Measurements from ENCODE around the gene FAM78A. TPM values are rescaled to one million over a fixed set of nuclear protein-coding genes. Genes with fewer than 3 reads are reported as not detected.
"Not testable (repeated sequence)": the region's sequence is repeated elsewhere in the genome, so short reads cannot be mapped to it uniquely, and the experiment has no call there.

Gene FAM78A
- total and polyA plus RNA-seq, 2 donors (not counting 1 experiment from before 2014, with no cell fraction given): 42.9 to 58.3 TPM

- Histone ChIP-seq H3K4me3 (ENCODE audit: control extremely low read depth in 1 of 5, extremely low read depth in 1 of 5, insufficient read depth in 1 of 5, low read depth in 2 of 5, low read length in 4 of 5) (no peak overlapping the region), H3K9me3 (ENCODE audit: control extremely low read depth in 1 of 3, control insufficient read depth in 2 of 3, insufficient read depth in 1 of 3, low read length in 2 of 3) (no peaks in the 10 kb centered on the region), H3K79me2 (ENCODE audit: control insufficient read depth, insufficient read depth, low read length) (no peaks in the 10 kb centered on the region), H4K20me1 (ENCODE audit: control insufficient read depth, insufficient read depth, low read length, poor library complexity, severe bottlenecking) (no peaks in the 10 kb centered on the region), H3K27ac (ENCODE audit: low read length in 2 of 2) (no peak overlapping the region), H3K27me3 (replicated peaks in 1 of 4; ENCODE audit: control extremely low read depth in 1 of 4, control insufficient read depth in 3 of 4, insufficient read depth in 4 of 4, low read length in 3 of 4) (no peaks in the 10 kb centered on the region), H3K4me1 (ENCODE audit: control insufficient read depth in 2 of 2, insufficient read depth in 2 of 2, low read length in 2 of 2) (peaks cover 0 to 2% of the 10 kb centered on the region in 2 donors), H3K9ac (ENCODE audit: low read length) (no peak overlapping the region), H3K36me3 (replicated peaks in 1 of 2; ENCODE audit: control extremely low read depth in 1 of 2, control insufficient read depth in 1 of 2, extremely low read depth in 1 of 2, insufficient read depth in 2 of 2, low read length in 1 of 2) (no peaks in the 10 kb centered on the region), H3K4me2 (replicated peaks; ENCODE audit: low read depth, low read length, poor library complexity, severe bottlenecking) (no peak overlapping the region), H2AFZ (ENCODE audit: insufficient read depth, low read depth, low read length, poor library complexity, severe bottlenecking) (no peak overlapping the region)
- ChIA-PET POLR2A (no interaction called here), CTCF (interaction anchor here (0.8 to 1.0 kb wide), 2 partner anchors 29 to 90 kb away, joined by 3 read pairs; no protein-coding TSS in a partner anchor)
- Mint-ChIP-seq H3K4me3 (no peak overlapping the region), H3K27ac (no peak overlapping the region), H3K4me1 (peaks cover under 1% of the 10 kb centered on the region), H3K9me3 (ENCODE audit: insufficient read depth) (peaks cover 3% of the 10 kb centered on the region), H3K27me3 (no peaks in the 10 kb centered on the region)
- intact Hi-C loops (cut with micrococcal nuclease): no loop called here
- ATAC-seq (ENCODE audit: low read depth): no peak
- TF ChIP-seq EZH2 (IDR thresholded peaks at IDR 0.05; ENCODE audit: borderline replicate concordance, insufficient read depth, low read depth, low read length, poor library complexity, severe bottlenecking): no peak
- TF ChIP-seq, protein P1, sequence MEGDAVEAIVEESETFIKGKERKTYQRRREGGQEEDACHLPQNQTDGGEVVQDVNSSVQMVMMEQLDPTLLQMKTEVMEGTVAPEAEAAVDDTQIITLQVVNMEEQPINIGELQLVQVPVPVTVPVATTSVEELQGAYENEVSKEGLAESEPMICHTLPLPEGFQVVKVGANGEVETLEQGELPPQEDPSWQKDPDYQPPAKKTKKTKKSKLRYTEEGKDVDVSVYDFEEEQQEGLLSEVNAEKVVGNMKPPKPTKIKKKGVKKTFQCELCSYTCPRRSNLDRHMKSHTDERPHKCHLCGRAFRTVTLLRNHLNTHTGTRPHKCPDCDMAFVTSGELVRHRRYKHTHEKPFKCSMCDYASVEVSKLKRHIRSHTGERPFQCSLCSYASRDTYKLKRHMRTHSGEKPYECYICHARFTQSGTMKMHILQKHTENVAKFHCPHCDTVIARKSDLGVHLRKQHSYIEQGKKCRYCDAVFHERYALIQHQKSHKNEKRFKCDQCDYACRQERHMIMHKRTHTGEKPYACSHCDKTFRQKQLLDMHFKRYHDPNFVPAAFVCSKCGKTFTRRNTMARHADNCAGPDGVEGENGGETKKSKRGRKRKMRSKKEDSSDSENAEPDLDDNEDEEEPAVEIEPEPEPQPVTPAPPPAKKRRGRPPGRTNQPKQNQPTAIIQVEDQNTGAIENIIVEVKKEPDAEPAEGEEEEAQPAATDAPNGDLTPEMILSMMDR (IDR thresholded peaks at IDR 0.05): no peak
- DNase-seq: no peak
- WGBS (ENCODE audit: insufficient coverage): 100% methylated on average over 1 of the region's 4 CpGs
Observed at GRCh38 chr9:131246618-131247017, 29.7 kb downstream of the FAM78A start.

DNA sequence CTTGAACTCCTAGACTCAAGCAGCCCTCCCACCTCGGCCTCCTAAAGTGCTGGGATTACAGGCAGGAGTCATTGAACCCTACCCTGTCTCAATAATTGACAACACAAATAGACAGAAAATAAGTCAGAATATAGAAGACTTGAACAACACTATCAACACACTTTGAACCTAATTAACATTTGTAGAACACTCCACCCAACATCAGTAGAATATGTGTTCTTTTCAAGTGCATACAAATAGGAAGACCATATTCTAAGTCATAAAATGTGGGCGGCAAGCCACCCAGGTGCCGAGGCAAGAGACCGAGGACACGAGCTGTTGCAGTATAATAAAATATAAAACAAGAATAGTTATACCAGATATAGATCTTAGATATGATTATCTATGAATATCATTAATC is 32.0 kb downstream of the FAM78A start:
- H3K27me3 ChIP-seq (replicated peaks in 1 of 4; ENCODE audit: control extremely low read depth in 1 of 4, control insufficient read depth in 3 of 4, insufficient read depth in 4 of 4, low read length in 3 of 4); H3K9me3 Mint-ChIP-seq (ENCODE audit: insufficient read depth); H3K9me3 ChIP-seq (ENCODE audit: control extremely low read depth in 1 of 3, control insufficient read depth in 2 of 3, insufficient read depth in 1 of 3, low read length in 2 of 3); POLR2A ChIA-PET; H3K4me3 ChIP-seq (ENCODE audit: control extremely low read depth in 1 of 5, extremely low read depth in 1 of 5, insufficient read depth in 1 of 5, low read depth in 2 of 5, low read length in 4 of 5); DNase-seq; H3K4me1 ChIP-seq (ENCODE audit: control insufficient read depth in 2 of 2, insufficient read depth in 2 of 2, low read length in 2 of 2); H3K79me2 ChIP-seq (ENCODE audit: control insufficient read depth, insufficient read depth, low read length); H3K27ac Mint-ChIP-seq; CTCF ChIA-PET; H3K36me3 ChIP-seq (replicated peaks in 1 of 2; ENCODE audit: control extremely low read depth in 1 of 2, control insufficient read depth in 1 of 2, extremely low read depth in 1 of 2, insufficient read depth in 2 of 2, low read length in 1 of 2); H3K27me3 Mint-ChIP-seq; ATAC-seq (ENCODE audit: low read depth); H3K4me2 ChIP-seq (replicated peaks; ENCODE audit: low read depth, low read length, poor library complexity, severe bottlenecking); H3K9ac ChIP-seq (ENCODE audit: low read length); H3K4me3 Mint-ChIP-seq; H4K20me1 ChIP-seq (ENCODE audit: control insufficient read depth, insufficient read depth, low read length, poor library complexity, severe bottlenecking); H3K27ac ChIP-seq (ENCODE audit: low read length in 2 of 2); H3K4me1 Mint-ChIP-seq; H2AFZ ChIP-seq (ENCODE audit: insufficient read depth, low read depth, low read length, poor library complexity, severe bottlenecking); intact Hi-C loops (cut with micrococcal nuclease): not testable (repeated sequence)
- no CpG with 5 or more reads among the region's 5 CpGs for WGBS (ENCODE audit: insufficient coverage)

Data from B cell (primary cell).